Gastroesophageal sphincter (tissue), 3 donors: ENCODE results near the gene GOLGA3.

Experiments
- EP300 ChIP-seq: sonication (generic); formaldehyde crosslinking; IDR thresholded peaks from one replicate; pipeline ENCODE4 v1.6.1; 2017; ENCODE audit warnings: antibody characterized with exemption, mild to moderate bottlenecking
- POLR2A ChIP-seq, 2 donors: fragments of 450-650 bp; IDR thresholded peaks; one replicate each; pipeline ENCODE4 v1.6.1; 2017; ENCODE audit warnings: antibody characterized with exemption in 2 of 2, mild to moderate bottlenecking in 2 of 2, moderate library complexity in 1 of 2
- POLR2AphosphoS5 ChIP-seq: sonication (generic); formaldehyde crosslinking; IDR thresholded peaks from one replicate; pipeline ENCODE4 v1.6.1; 2017; ENCODE audit warnings: antibody characterized with exemption
- TF ChIP-seq, protein P1 (sequence below), 4 experiments: fragments of 200-600 bp in 2 of 4; fragments of 450-650 bp in 2 of 4; sonication (generic) in 1 of 4; IDR thresholded peaks; one replicate each; pipeline ENCODE4 v1.5.1; 2017 to 2019; ENCODE audit warnings: antibody characterized with exemption in 4 of 4, mild to moderate bottlenecking in 2 of 4, moderate library complexity in 2 of 4

DNA sequence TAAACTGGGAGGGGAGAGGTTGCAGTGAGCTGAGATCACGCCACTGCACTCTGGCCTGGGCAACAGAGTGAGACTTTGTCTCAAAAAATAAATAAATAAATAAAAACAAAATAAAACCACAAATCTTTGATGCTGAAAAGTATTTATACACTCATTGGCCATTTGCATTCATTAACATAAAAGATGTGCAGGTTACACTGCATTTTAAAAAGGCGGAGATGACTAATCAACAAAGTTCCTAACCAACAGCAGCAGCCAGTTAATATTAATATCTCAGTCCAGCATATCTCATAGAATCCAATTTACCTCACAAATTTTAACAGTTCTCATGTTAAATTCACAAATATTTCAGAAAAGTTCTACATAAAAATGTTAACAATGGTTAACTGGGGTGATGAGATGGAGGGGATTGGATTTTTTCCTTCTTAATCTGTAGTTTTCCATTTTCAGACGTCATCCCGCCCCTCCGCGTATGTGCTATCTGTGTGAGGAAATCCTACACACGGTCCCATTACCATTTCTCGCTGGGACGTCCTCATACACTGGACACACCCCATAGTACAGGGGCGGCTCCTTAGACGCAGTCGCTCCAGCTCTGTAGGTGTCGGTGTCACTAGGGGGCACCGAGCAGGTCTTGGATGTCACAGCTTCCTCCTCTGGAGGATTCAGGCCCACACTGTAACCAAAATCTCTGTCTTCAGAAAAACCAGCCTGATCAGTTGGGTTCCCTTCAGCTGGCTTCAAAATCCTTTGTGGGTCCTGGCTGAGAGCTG is 74.3 kb downstream of the GOLGA3 start:
- TF ChIP-seq, protein P1, sequence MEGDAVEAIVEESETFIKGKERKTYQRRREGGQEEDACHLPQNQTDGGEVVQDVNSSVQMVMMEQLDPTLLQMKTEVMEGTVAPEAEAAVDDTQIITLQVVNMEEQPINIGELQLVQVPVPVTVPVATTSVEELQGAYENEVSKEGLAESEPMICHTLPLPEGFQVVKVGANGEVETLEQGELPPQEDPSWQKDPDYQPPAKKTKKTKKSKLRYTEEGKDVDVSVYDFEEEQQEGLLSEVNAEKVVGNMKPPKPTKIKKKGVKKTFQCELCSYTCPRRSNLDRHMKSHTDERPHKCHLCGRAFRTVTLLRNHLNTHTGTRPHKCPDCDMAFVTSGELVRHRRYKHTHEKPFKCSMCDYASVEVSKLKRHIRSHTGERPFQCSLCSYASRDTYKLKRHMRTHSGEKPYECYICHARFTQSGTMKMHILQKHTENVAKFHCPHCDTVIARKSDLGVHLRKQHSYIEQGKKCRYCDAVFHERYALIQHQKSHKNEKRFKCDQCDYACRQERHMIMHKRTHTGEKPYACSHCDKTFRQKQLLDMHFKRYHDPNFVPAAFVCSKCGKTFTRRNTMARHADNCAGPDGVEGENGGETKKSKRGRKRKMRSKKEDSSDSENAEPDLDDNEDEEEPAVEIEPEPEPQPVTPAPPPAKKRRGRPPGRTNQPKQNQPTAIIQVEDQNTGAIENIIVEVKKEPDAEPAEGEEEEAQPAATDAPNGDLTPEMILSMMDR (IDR thresholded peaks at IDR 0.05), result no peak
- TF ChIP-seq POLR2A (IDR thresholded peaks at IDR 0.05) (no peak), EP300 (no peak), POLR2AphosphoS5 (no peak)
